Transverse colon (tissue), 4 donors: ENCODE measurements around the gene ATCAY. TPM values are rescaled to one million over a fixed set of nuclear protein-coding genes. Genes with fewer than 3 reads are reported as not detected.

Experiments
- DNase-seq: peaks from one replicate; pipeline ENCODE4 v3.0.0-alpha.2; 2019
- H3K27ac ChIP-seq, 4 donors: fragments of 200-600 bp; sonication (generic); 2 replicates each; pipeline ENCODE4 v1.5.1; 2016 to 2018; ENCODE audit warnings: inconsistent platforms in 4 of 4
- H3K27me3 ChIP-seq: fragments of 200-600 bp; sonication (generic); 2 replicates; pipeline ENCODE4 v1.5.1; 2017; ENCODE audit warnings: inconsistent platforms
- H3K36me3 ChIP-seq, 4 donors: fragments of 200-600 bp; sonication (generic); 2 replicates each; pipeline ENCODE4 v1.5.1; 2017 to 2019; ENCODE audit warnings: inconsistent platforms in 4 of 4
- H3K4me1 ChIP-seq, 4 donors: fragments of 200-600 bp; sonication (generic); 2 replicates each; pipeline ENCODE4 v1.5.1; 2017 to 2020; ENCODE audit warnings: inconsistent platforms in 4 of 4
- H3K4me3 ChIP-seq, 4 donors: fragments of 200-600 bp; sonication (generic); 1 replicate in 1 of 4; 2 replicates in 3 of 4; pipeline versions ENCODE4 v1.5.1 to v1.6.1; 2017 to 2019; ENCODE audit warnings: inconsistent platforms in 4 of 4
- H3K9me3 ChIP-seq, 2 donors: fragments of 200-600 bp; sonication (generic); 2 replicates each; pipeline ENCODE4 v1.5.1; 2017 to 2019; ENCODE audit warnings: inconsistent platforms in 2 of 2
- CTCF ChIP-seq, 5 experiments: fragments of 200-600 bp in 3 of 5; fragments of 450-650 bp in 2 of 5; sonication (generic) in 3 of 5; IDR thresholded peaks; 1 replicate in 2 of 5; 2 replicates in 3 of 5; pipeline ENCODE4 v1.5.1; 2016 to 2017; ENCODE audit warnings: antibody characterized with exemption in 5 of 5, inconsistent platforms in 3 of 5, mild to moderate bottlenecking in 2 of 5, moderate library complexity in 1 of 5
- EP300 ChIP-seq: sonication (generic); formaldehyde crosslinking; IDR thresholded peaks from one replicate; pipeline ENCODE4 v1.6.1; 2017; ENCODE audit warnings: antibody characterized with exemption, low read depth
- POLR2A ChIP-seq: fragments of 450-650 bp; IDR thresholded peaks from one replicate; pipeline ENCODE4 v1.6.1; 2016; ENCODE audit warnings: antibody characterized with exemption, mild to moderate bottlenecking, moderate library complexity
- POLR2AphosphoS5 ChIP-seq, 3 donors: sonication (generic); formaldehyde crosslinking; IDR thresholded peaks; one replicate each; pipeline ENCODE4 v1.6.1; 2016; ENCODE audit warnings: antibody characterized with exemption in 3 of 3
- WGBS, 2 donors: methylation state at CpG; one replicate each; pipeline ENCODE4 v1.1.5; 2018; ENCODE audit warnings: low coverage in 1 of 2; 5-methylcytosine and 5-hydroxymethylcytosine counted together
- in situ Hi-C, 4 donors: fragments of 200-750 bp; cut with MboI; loops; one replicate each; pipeline versions ENCODE4 v1.15.0 to v1.15.1; 2017; ENCODE audit warnings: low sequenced_read_pairs in 3 of 4, low pct_ligation_motif_present in 1 of 4, low pct_unique_long_range_greater_than_20kb in 1 of 4
- intact Hi-C: fragments of 100-400 bp; cut with DNase I; formaldehyde crosslinking; loops from one replicate; pipeline ENCODE4 v1.15.1; 2023; ENCODE audit warnings: low total_unique reads
- total RNA-seq, 4 donors: library from RNA; depleted of rRNA; stranded (reverse); fragments of >200 nt; gene quantifications; one replicate each; pipeline ENCODE4 v1.1.0, GENCODE V29; 2016

The ATCAY gene
- total RNA-seq, 4 donors from 2014 or later, result 0.32 to 0.60 (median 0.55) TPM; not detected in 1

- Histone ChIP-seq H3K9me3 (no peaks in the 10 kb centered on the region), H3K36me3 (peaks cover 0 to 58% (median 32%) of the 10 kb centered on the region in 4 donors), H3K27me3 (no peaks in the 10 kb centered on the region), H3K4me1 (no peaks in the 10 kb centered on the region), H3K27ac (no peak overlapping the region), H3K4me3 (no peak overlapping the region)
- intact Hi-C loops, result no loop called here
- in situ Hi-C loops, result no loop called here
- WGBS, 2 donors, result 97% methylated on average over 84 of the region's 86 CpGs; no CpG with 5 or more reads in 1 of the 2 donors
- TF ChIP-seq POLR2A (no peak), CTCF (IDR thresholded peaks at IDR 0.05) (no peak), POLR2AphosphoS5 (IDR thresholded peaks at IDR 0.05) (no peak), EP300 (no peak)
- no peak for DNase-seq
These were observed 78.6 kb downstream of the ATCAY start for GRCh38 chr19:3958836-3959765.

- in situ Hi-C loops (no loop called here), intact Hi-C loops (no loop called here)
- Histone ChIP-seq H3K27ac (no peak overlapping the region), H3K9me3 (no peaks in the 10 kb centered on the region), H3K4me3 (no peak overlapping the region), H3K4me1 (no peaks in the 10 kb centered on the region), H3K27me3 (no peaks in the 10 kb centered on the region), H3K36me3 (peaks cover 0 to 61% (median 33%) of the 10 kb centered on the region in 4 donors)
- TF ChIP-seq POLR2AphosphoS5 (IDR thresholded peaks at IDR 0.05) (no peak), CTCF (IDR thresholded peaks at IDR 0.05) (no peak), EP300 (no peak), POLR2A (no peak)
- 93% methylated on average over 15 of the region's 15 CpGs; no CpG with 5 or more reads in 1 of the 2 donors for WGBS, 2 donors
- no peak for DNase-seq
These were observed 79.3 kb downstream of the ATCAY start for GRCh38 chr19:3959766-3960131.

- intact Hi-C loops, result no loop called here
- WGBS, 2 donors, result 95% methylated on average over 24 of the region's 24 CpGs; no CpG with 5 or more reads in 1 of the 2 donors
- in situ Hi-C loops, result no loop called here
- TF ChIP-seq POLR2AphosphoS5 (IDR thresholded peaks at IDR 0.05), result no peak
- TF ChIP-seq POLR2A, result no peak
- no peak for TF ChIP-seq EP300
- TF ChIP-seq CTCF (IDR thresholded peaks at IDR 0.05), result no peak
- DNase-seq, result no peak
- H3K4me3 ChIP-seq, result no peak overlapping the region
- H3K36me3 ChIP-seq, result peaks cover 0 to 65% (median 33%) of the 10 kb centered on the region in 4 donors
- H3K4me1 ChIP-seq, result peaks cover 6 to 9% (median 8%) of the 10 kb centered on the region in 4 donors
- H3K27ac ChIP-seq, result no peak overlapping the region
- H3K9me3 ChIP-seq, result no peaks in the 10 kb centered on the region
- no peaks in the 10 kb centered on the region for H3K27me3 ChIP-seq
These were observed 80.5 kb downstream of the ATCAY start for GRCh38 chr19:3961007-3961406.

GRCh38 chr19:3963458-3964255 lies 83.2 kb downstream of the ATCAY start:
- peaks cover 0 to 59% (median 28%) of the 10 kb centered on the region in 4 donors for H3K36me3 ChIP-seq

More at GRCh38 chr19:3963458-3964255, 83.2 kb downstream of the ATCAY start:
- H3K27me3 ChIP-seq, result no peaks in the 10 kb centered on the region
- no peak for TF ChIP-seq POLR2AphosphoS5 (IDR thresholded peaks at IDR 0.05)
- no peak for TF ChIP-seq EP300
- no peak for TF ChIP-seq POLR2A
- no peak for TF ChIP-seq CTCF (IDR thresholded peaks at IDR 0.05)
- 95% methylated on average over 34 of the region's 35 CpGs; no CpG with 5 or more reads in 1 of the 2 donors for WGBS, 2 donors
- in situ Hi-C loops (no loop called here), intact Hi-C loops (no loop called here)
- peaks cover 31 to 36% (median 33%) of the 10 kb centered on the region in 4 donors for H3K4me1 ChIP-seq
- H3K9me3 ChIP-seq, result no peaks in the 10 kb centered on the region
- DNase-seq, result no peak
- no peak overlapping the region for H3K4me3 ChIP-seq
- peak overlapping the region in 1 of 4 donors; percentile 1 for H3K27ac ChIP-seq
